KMS-11 (cell line): ENCODE results near the gene MYO15B.

ENCODE experiments used
- H2AFZ ChIP-seq: fragments of 200-600 bp; sonication (generic); 2 replicates; pipeline ENCODE4 v1.6.1; 2016; ENCODE audit warnings: antibody characterized with exemption, mixed run types, low read depth
- H3K27ac ChIP-seq: fragments of 200-600 bp; sonication (generic); 2 replicates; pipeline ENCODE4 v1.6.1; 2016; ENCODE audit warnings: mild to moderate bottlenecking, mixed run types
- H3K27me3 ChIP-seq: fragments of 200-600 bp; sonication (generic); 2 replicates; pipeline ENCODE4 v1.6.1; 2017; ENCODE audit warnings: mild to moderate bottlenecking, low read depth, mixed run types, moderate library complexity; ENCODE audit not compliant: insufficient read depth
- H3K36me3 ChIP-seq: fragments of 200-600 bp; sonication (generic); 2 replicates; pipeline ENCODE4 v1.6.1; 2017; ENCODE audit warnings: mild to moderate bottlenecking, mixed run types; ENCODE audit not compliant: insufficient read depth
- H3K4me1 ChIP-seq: fragments of 200-600 bp; sonication (generic); 2 replicates; pipeline ENCODE4 v1.6.1; 2016; ENCODE audit warnings: mild to moderate bottlenecking, low read depth, mixed run types; ENCODE audit not compliant: poor library complexity, severe bottlenecking
- H3K4me2 ChIP-seq: fragments of 200-600 bp; sonication (generic); 2 replicates; pipeline ENCODE4 v1.7.0; 2016; ENCODE audit warnings: mild to moderate bottlenecking, mixed run types
- H3K4me3 ChIP-seq: fragments of 200-600 bp; sonication (generic); IDR thresholded peaks from 2 replicates; pipeline ENCODE4 v1.6.1; 2017; ENCODE audit warnings: low read depth, low read length, mixed read lengths; ENCODE audit not compliant: insufficient read depth
- H3K79me2 ChIP-seq: fragments of 200-600 bp; sonication (generic); 2 replicates; pipeline ENCODE4 v1.6.1; 2016; ENCODE audit warnings: low read depth, mixed run types; ENCODE audit not compliant: insufficient read depth
- H3K9ac ChIP-seq: fragments of 200-600 bp; sonication (generic); 2 replicates; pipeline ENCODE4 v1.6.1; 2016; ENCODE audit warnings: mild to moderate bottlenecking, mixed run types
- H4K20me1 ChIP-seq: fragments of 200-600 bp; sonication (generic); 2 replicates; pipeline ENCODE4 v1.6.1; 2016; ENCODE audit warnings: mild to moderate bottlenecking, mixed run types; ENCODE audit not compliant: insufficient read depth
- TF ChIP-seq, protein P1 (sequence below): fragments of 200-600 bp; sonication (generic); conservative IDR thresholded peaks from 2 replicates; pipeline ENCODE4 v1.6.1; 2017; ENCODE audit warnings: low read depth, mild to moderate bottlenecking, antibody characterized with exemption, low read length, moderate library complexity, mixed read lengths

The MYO15B gene

GRCh38 chr17:75563063-75563758, 24.4 kb upstream of the MYO15B start:
- H2AFZ ChIP-seq = no peak overlapping the region
- no peaks in the 10 kb centered on the region for H3K36me3 ChIP-seq

GRCh38 chr17:75564195-75564594, 23.4 kb upstream of the MYO15B start:
- H3K27ac ChIP-seq = no peak overlapping the region
- no peak overlapping the region for H2AFZ ChIP-seq
- no peak overlapping the region for H3K4me3 ChIP-seq
- H3K36me3 ChIP-seq = no peaks in the 10 kb centered on the region
- H3K9ac ChIP-seq = no peak overlapping the region
- H3K4me1 ChIP-seq = peaks cover 5% of the 10 kb centered on the region
- no peaks in the 10 kb centered on the region for H3K27me3 ChIP-seq
- H3K79me2 ChIP-seq = no peaks in the 10 kb centered on the region
- H3K4me2 ChIP-seq = no peak overlapping the region
- TF ChIP-seq, protein P1, sequence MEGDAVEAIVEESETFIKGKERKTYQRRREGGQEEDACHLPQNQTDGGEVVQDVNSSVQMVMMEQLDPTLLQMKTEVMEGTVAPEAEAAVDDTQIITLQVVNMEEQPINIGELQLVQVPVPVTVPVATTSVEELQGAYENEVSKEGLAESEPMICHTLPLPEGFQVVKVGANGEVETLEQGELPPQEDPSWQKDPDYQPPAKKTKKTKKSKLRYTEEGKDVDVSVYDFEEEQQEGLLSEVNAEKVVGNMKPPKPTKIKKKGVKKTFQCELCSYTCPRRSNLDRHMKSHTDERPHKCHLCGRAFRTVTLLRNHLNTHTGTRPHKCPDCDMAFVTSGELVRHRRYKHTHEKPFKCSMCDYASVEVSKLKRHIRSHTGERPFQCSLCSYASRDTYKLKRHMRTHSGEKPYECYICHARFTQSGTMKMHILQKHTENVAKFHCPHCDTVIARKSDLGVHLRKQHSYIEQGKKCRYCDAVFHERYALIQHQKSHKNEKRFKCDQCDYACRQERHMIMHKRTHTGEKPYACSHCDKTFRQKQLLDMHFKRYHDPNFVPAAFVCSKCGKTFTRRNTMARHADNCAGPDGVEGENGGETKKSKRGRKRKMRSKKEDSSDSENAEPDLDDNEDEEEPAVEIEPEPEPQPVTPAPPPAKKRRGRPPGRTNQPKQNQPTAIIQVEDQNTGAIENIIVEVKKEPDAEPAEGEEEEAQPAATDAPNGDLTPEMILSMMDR = no peak
- H4K20me1 ChIP-seq = no peaks in the 10 kb centered on the region

More at GRCh38 chr17:75563063-75563758, 24.4 kb upstream of the MYO15B start:
- TF ChIP-seq, protein P1 = no peak
- Histone ChIP-seq H3K79me2 (no peaks in the 10 kb centered on the region), H3K4me3 (no peak overlapping the region), H3K27ac (no peak overlapping the region), H4K20me1 (no peaks in the 10 kb centered on the region), H3K9ac (no peak overlapping the region), H3K4me2 (no peak overlapping the region), H3K27me3 (no peaks in the 10 kb centered on the region), H3K4me1 (peaks cover 5% of the 10 kb centered on the region)

- H3K9ac ChIP-seq = no peak overlapping the region
- H3K4me2 ChIP-seq = no peak overlapping the region
- TF ChIP-seq, protein P1 = no peak
- H3K79me2 ChIP-seq = no peaks in the 10 kb centered on the region
- H3K36me3 ChIP-seq = no peaks in the 10 kb centered on the region
- no peaks in the 10 kb centered on the region for H4K20me1 ChIP-seq
- H2AFZ ChIP-seq = no peak overlapping the region
- no peak overlapping the region for H3K27ac ChIP-seq
- peaks cover 5% of the 10 kb centered on the region for H3K4me1 ChIP-seq
- no peaks in the 10 kb centered on the region for H3K27me3 ChIP-seq
- H3K4me3 ChIP-seq = no peak overlapping the region
These were observed 22.5 kb upstream of the MYO15B start for GRCh38 chr17:75565066-75565465.

- TF ChIP-seq, protein P1 = no peak
- Histone ChIP-seq H3K9ac (no peak overlapping the region), H3K36me3 (no peaks in the 10 kb centered on the region), H2AFZ (no peak overlapping the region), H3K79me2 (no peaks in the 10 kb centered on the region), H3K27me3 (no peaks in the 10 kb centered on the region), H3K4me3 (no peak overlapping the region), H3K4me1 (peaks cover 5% of the 10 kb centered on the region), H4K20me1 (no peaks in the 10 kb centered on the region), H3K4me2 (no peak overlapping the region), H3K27ac (no peak overlapping the region)
These were observed 22.0 kb upstream of the MYO15B start for GRCh38 chr17:75565618-75566017.
